Occipital lobe (tissue), 2 donors: ENCODE data around the gene NEO1. TPM values are rescaled to one million over a fixed set of nuclear protein-coding genes. Genes with fewer than 3 reads are reported as not detected.

Experiments
- DNase-seq: peaks from one replicate; lab custom pipeline; 2025; lab: John Stamatoyannopoulos, UW
- total RNA-seq: library from RNA; depleted of rRNA; stranded (reverse); fragments of >200 nt; gene quantifications from one replicate; pipeline ENCODE4 v1.2.3, GENCODE V29; 2014

The NEO1 gene
- total RNA-seq, 1 donor from 2014 or later: 219 TPM

- no peak for DNase-seq
Measured at GRCh38 chr15:73028831-73029451, 23.3 kb upstream of the NEO1 start.

GRCh38 chr15:73030122-73030679 lies 22.1 kb upstream of the NEO1 start:
- DNase-seq: no peak

GRCh38 chr15:73031648-73032047 lies 20.6 kb upstream of the NEO1 start:
- DNase-seq: no peak

GRCh38 chr15:73033611-73034010 lies 18.7 kb upstream of the NEO1 start:
- no peak for DNase-seq

GRCh38 chr15:73034221-73034620 lies 18.0 kb upstream of the NEO1 start:
- no peak for DNase-seq

DNA sequence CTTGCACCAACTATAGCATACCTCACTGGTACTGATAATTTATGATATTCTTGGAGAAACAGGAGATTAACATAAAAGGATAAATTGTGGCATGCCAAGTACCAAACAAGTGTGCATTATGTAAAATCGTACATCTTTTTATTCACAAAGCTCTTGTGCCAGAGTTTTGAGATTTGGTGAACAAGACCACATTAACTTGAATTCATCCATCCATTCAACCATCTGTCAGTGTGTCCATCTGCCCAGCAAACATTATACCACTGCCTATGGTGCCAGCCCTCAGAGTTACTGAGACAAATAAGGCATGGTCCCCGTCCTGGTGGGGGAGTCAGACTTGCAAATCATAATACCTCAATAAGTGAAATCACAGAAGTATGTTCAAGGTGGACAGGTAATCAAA lies 17.0 kb upstream of the NEO1 start:
- no peak for DNase-seq

DNA sequence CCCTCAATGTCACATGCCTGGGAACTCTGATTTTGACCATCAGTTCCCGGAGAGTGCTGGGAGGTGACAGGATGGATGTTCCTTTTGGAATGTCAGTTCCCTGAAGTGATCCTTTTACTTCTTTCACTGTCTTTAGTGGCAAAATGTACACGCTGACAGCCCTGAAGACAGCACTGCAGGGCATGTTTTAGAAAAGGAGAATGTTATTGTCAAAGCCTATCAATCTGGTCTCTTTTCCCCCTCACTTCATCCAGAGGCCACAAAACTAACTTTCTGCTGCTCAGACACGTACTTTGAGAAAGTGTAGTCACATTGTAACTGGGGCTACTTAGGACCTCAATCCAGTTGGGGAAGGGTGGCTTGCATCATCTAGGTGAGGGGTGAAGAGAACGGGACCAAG lies 14.0 kb upstream of the NEO1 start:
- no peak for DNase-seq

- DNase-seq: no peak
Measured at GRCh38 chr15:73046073-73046472, 6.2 kb upstream of the NEO1 start.

GRCh38 chr15:73047882-73048281 lies 4.4 kb upstream of the NEO1 start:
- no peak for DNase-seq

DNA sequence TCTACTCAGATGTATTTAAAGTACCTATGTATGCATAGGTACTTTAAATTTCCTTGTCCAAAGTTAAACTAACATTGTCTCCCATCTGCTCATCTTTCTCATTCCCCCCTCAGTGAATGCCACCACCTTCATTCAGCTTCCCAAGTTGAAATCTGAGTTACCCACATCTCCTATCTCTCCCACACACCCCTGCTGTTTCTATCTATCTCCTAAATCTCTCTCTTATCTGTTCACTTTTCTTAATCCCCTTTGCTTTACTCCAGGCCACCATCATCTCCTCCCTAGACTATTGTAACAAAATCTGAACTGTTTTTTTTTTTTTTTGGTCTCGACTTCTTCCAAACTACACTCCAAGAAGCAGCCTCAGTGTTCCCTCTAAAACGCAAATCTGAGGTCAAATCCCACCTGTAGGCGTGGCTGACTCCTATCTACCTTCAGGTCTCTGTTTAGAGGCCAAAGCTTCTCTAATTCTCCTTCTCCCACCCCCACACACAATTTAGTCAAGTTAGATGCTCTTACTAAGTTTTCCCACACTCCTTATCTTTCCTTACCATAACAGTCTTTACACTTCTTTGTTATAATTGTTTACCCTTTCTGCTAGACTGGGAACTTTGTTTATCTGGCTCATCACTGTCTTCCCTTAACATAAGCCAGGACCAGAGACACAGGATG lies 3.5 kb upstream of the NEO1 start:
- DNase-seq: no peak

DNA sequence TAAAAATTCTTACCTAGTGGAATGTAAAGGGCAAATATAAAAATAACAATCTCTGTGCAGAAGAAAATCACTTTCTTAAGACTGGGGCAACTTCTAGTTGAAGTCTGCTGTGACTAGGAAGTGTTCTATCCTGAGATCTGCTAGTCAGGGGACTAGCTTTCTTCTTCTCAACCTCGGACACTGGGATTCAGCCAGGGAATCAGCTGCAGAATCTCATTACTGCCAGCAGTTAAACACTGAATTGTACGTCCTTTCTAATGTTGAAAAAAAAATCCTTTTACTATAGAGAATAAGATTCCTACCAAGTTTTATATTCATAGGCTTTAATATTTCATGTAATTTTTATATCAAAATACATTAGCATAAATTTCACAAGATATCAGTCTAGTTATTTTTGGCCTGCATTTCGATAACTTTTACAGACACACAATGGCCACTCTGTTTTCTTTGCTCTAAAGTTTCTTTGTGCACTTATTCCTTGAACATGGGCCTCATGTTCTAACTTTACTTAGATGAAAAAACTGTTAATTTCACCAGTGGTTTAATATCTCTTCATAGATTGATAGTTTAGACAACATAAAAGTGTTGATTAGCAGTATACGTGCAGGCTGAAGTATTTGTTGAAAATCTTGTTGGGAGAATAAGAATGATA lies 2.6 kb upstream of the NEO1 start:
- DNase-seq: no peak

GRCh38 chr15:73050561-73051295 lies 1.5 kb upstream of the NEO1 start:
- DNase-seq: no peak

DNA sequence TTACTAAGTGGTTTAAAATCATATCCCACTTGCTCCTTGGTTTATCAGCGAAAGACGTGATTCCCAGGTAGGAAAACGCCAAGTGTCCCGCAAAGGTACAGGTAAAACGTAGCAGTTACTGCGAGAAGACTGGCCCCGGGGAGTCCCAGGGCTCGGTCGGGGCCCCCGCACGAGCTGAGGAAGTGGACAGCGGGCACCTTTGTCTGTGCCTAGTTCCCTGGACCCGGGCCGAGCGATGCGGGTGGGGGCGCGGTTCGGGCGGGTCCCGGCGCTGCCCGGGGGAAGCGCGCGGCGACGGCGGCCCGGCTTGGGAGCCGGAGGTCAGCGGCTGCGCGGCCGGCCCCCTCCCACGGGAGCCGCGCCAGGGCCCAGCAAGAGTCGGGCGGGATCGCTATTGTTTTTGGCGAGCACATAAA lies 864 bp upstream of the NEO1 start:
- DNase-seq: peak; percentile 51

- DNase-seq: peak; percentile 13
Measured at GRCh38 chr15:73052653-73053397, 562 bp downstream of the NEO1 start.

- no peak for DNase-seq
Measured at GRCh38 chr15:73053398-73053723, 1.1 kb downstream of the NEO1 start.

DNA sequence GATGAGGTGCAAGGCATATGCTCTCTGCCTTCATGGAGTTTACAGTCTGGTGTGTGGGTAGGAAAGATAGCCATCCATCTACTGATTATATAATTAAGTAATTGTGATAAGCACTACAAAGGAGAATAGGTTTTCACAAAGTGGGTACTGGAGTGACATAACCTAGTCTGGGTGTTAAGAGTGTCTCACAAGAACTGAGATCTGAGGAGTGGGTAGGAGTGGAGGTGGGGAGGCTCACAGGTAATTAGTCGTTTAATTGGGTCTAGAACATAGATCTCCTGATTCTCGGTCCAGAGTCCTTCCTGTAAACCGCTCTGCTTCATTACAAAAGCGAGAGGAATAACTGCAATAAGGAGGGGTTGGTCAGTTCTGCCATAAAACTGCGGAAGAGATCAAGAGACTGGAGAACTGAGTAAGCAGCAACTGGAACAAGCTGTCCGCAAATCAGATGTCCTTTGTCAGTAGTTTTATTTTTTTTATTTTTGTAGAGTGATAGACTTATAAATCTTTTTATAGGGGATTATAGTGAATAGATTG lies 2.2 kb downstream of the NEO1 start:
- DNase-seq: no peak

GRCh38 chr15:73056460-73056859 lies 4.2 kb downstream of the NEO1 start:
- no peak for DNase-seq

- no peak for DNase-seq
Measured at GRCh38 chr15:73058437-73058836, 6.2 kb downstream of the NEO1 start.

GRCh38 chr15:73065114-73065513 lies 12.9 kb downstream of the NEO1 start:
- DNase-seq: no peak

DNA sequence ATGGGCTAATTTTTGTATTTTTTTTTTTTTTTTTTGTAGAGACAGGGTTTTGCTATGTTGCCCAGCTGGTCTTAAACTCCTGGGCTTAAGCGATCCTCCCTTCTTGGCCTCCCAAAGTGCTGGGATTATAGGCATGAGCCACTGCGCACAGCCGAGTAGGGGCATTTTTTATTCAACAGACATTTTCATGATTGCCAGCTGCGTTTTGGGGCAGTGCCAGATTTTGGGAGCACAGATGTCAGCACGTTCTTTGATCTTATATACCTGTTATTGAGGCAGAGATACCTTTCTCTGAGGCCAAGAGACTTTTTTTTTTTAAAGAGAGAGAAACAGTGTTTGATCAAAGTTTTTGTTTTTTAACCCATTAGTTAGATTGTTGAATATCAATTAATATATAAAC lies 16.8 kb downstream of the NEO1 start:
- no peak for DNase-seq

GRCh38 chr15:73072894-73073293 lies 20.6 kb downstream of the NEO1 start:
- no peak for DNase-seq
